Body of pancreas (tissue), 4 donors: ENCODE measurements around the gene VPS13C.

Experiments used
- CTCF ChIP-seq, 7 experiments: fragments of 450-650 bp in 4 of 7; fragments of 200-600 bp in 3 of 7; sonication (generic) in 3 of 7; IDR thresholded peaks; one replicate each; pipeline ENCODE4 v1.5.1; 2016 to 2019; ENCODE audit warnings: antibody characterized with exemption in 7 of 7
- POLR2A ChIP-seq, 3 donors: fragments of 450-650 bp; IDR thresholded peaks; one replicate each; pipeline ENCODE4 v1.6.1; 2016; ENCODE audit warnings: antibody characterized with exemption in 3 of 3, mild to moderate bottlenecking in 2 of 3

DNA sequence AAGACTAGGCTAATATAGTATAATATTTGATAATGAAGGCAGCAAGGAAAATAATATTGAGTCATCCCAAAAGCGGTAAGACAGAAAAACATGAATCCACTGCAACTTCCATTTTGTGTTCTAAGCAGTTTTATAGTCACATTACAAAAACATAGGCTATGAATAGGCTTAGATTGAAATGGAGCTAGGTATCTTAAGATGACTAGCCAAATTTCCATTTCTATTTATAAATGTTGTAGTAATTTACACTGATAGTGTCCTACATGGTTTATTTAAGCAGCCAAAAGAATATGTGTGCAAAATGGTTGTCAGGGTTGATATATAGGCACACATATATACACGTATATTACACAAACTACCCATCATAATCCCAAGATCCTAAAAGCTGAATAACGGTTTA is 82.0 kb downstream of the VPS13C start:
- TF ChIP-seq CTCF (IDR thresholded peaks at IDR 0.05) (no peak), POLR2A (IDR thresholded peaks at IDR 0.05) (no peak)
